Hepatocyte (in vitro differentiated cells): ENCODE data around the gene LNX2. TPM values are rescaled to one million over a fixed set of nuclear protein-coding genes. Genes with fewer than 3 reads are reported as not detected.
A peak's percentile ranks its signal among the peaks of the same experiment; 100 is the strongest.

Experiments used
- DNase-seq: peaks from one replicate; pipeline ENCODE4 v3.0.0-alpha.2; 2016; ENCODE audit warnings: low spot score
- H2AFZ ChIP-seq: fragments of 200-600 bp; sonication (generic); 2 replicates; pipeline ENCODE4 v1.6.0; 2016; ENCODE audit warnings: antibody characterized with exemption, mild to moderate bottlenecking
- H3K27ac ChIP-seq: fragments of 200-600 bp; sonication (generic); 2 replicates; pipeline ENCODE4 v1.5.1; 2016; ENCODE audit warnings: mild to moderate bottlenecking
- H3K27me3 ChIP-seq: fragments of 200-600 bp; sonication (generic); 2 replicates; pipeline ENCODE4 v1.6.1; 2016
- H3K36me3 ChIP-seq: fragments of 200-600 bp; sonication (generic); replicated peaks from 2 replicates; pipeline ENCODE4 v1.5.1; 2016; ENCODE audit warnings: low read depth; ENCODE audit not compliant: insufficient read depth
- H3K4me1 ChIP-seq: fragments of 200-600 bp; sonication (generic); 2 replicates; pipeline ENCODE4 v1.5.1; 2016; ENCODE audit warnings: mild to moderate bottlenecking, moderate library complexity; ENCODE audit not compliant: insufficient read depth
- H3K4me2 ChIP-seq: fragments of 200-600 bp; sonication (generic); 2 replicates; pipeline ENCODE4 v1.6.0; 2016
- H3K4me3 ChIP-seq: fragments of 200-600 bp; sonication (generic); 2 replicates; pipeline ENCODE4 v1.5.1; 2016; ENCODE audit warnings: mild to moderate bottlenecking
- H3K79me2 ChIP-seq: fragments of 200-600 bp; sonication (generic); 2 replicates; pipeline ENCODE4 v1.6.0; 2017; ENCODE audit warnings: mild to moderate bottlenecking
- H3K9me2 ChIP-seq: fragments of 200-600 bp; sonication (generic); replicated peaks from 2 replicates; pipeline ENCODE4 v1.6.0; 2017; ENCODE audit warnings: mild to moderate bottlenecking; ENCODE audit not compliant: insufficient read depth
- H3K9me3 ChIP-seq: fragments of 200-600 bp; sonication (generic); 2 replicates; pipeline ENCODE4 v1.5.1; 2016; ENCODE audit warnings: low read depth, mild to moderate bottlenecking
- H4K20me1 ChIP-seq: fragments of 200-600 bp; sonication (generic); 2 replicates; pipeline ENCODE4 v1.6.0; 2016; ENCODE audit warnings: mild to moderate bottlenecking; ENCODE audit not compliant: insufficient read depth, poor library complexity, severe bottlenecking
- EZH2 ChIP-seq: fragments of 200-600 bp; sonication (generic); IDR thresholded peaks from 2 replicates; pipeline ENCODE4 v1.6.1; 2016; ENCODE audit warnings: antibody characterized with exemption, mild to moderate bottlenecking, borderline replicate concordance
- EZH2phosphoT487 ChIP-seq: fragments of 200-600 bp; sonication (generic); IDR thresholded peaks from one replicate; pipeline ENCODE4 v1.6.1; 2018; ENCODE audit warnings: antibody characterized with exemption, mild to moderate bottlenecking, low read depth, moderate library complexity; ENCODE audit not compliant: unreplicated experiment, severe bottlenecking
- WGBS: methylation state at CpG from one replicate; pipeline ENCODE4 v1.1.6; 2016; ENCODE audit warnings: low lambda C conversion rate; ENCODE audit errors: missing lambda C conversion rate; 5-methylcytosine and 5-hydroxymethylcytosine counted together
- polyA plus RNA-seq: library from polyadenylated mRNA; unstranded; fragments of >200 nt; fragmentation: Nextera tagmentation; extraction: Ambion mirVana; gene quantifications from 2 replicates; pipeline ENCODE4 v1.2.1, GENCODE V29; 2016
- total RNA-seq: library from RNA; depleted of rRNA; stranded (reverse); fragments of >200 nt; gene quantifications from 2 replicates; pipeline ENCODE4 v1.2.3, GENCODE V29; 2014
- TF ChIP-seq, protein P1 (sequence below): fragments of 200-600 bp; sonication (generic); IDR thresholded peaks from 2 replicates; pipeline ENCODE4 v1.5.1; 2016; ENCODE audit warnings: antibody characterized with exemption, mild to moderate bottlenecking; ENCODE audit not compliant: poor library complexity

Gene LNX2
- total and polyA plus RNA-seq, 2 experiments from 2014 or later: 8.8 to 28.8 TPM

DNA sequence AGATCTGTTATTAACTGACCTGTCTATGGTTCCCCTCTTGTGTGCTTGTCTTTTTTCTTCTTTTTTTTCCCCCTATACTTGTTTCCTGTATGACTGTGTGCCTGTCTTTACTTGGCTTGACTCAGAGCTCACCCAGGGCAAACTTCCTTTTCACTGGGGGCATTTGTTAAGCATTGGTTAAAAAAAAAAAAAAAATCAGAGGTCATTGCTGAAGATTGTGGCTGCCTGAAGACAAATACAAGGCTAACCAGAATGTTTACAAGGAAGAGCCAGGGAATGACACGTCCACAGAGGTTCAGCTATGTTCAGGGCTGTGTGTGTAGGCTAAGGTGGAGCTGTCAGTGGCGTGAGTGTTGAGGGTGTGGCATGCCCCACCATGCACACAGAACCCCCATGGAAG is 47.1 kb downstream of the LNX2 start:
- Histone ChIP-seq H4K20me1 (no peaks in the 10 kb centered on the region), H3K9me3 (no peaks in the 10 kb centered on the region), H2AFZ (no peak overlapping the region), H3K9me2 (no peaks in the 10 kb centered on the region), H3K79me2 (peaks cover 40% of the 10 kb centered on the region), H3K4me3 (no peak overlapping the region), H3K27ac (peak overlapping the region; percentile 27), H3K4me1 (no peaks in the 10 kb centered on the region), H3K36me3 (no peaks in the 10 kb centered on the region), H3K4me2 (no peak overlapping the region), H3K27me3 (no peaks in the 10 kb centered on the region)
- peak; percentile 11 for DNase-seq
- no peak for TF ChIP-seq EZH2phosphoT487
- no peak for TF ChIP-seq EZH2
- WGBS: 58% methylated on average over 2 of the region's 2 CpGs

DNA sequence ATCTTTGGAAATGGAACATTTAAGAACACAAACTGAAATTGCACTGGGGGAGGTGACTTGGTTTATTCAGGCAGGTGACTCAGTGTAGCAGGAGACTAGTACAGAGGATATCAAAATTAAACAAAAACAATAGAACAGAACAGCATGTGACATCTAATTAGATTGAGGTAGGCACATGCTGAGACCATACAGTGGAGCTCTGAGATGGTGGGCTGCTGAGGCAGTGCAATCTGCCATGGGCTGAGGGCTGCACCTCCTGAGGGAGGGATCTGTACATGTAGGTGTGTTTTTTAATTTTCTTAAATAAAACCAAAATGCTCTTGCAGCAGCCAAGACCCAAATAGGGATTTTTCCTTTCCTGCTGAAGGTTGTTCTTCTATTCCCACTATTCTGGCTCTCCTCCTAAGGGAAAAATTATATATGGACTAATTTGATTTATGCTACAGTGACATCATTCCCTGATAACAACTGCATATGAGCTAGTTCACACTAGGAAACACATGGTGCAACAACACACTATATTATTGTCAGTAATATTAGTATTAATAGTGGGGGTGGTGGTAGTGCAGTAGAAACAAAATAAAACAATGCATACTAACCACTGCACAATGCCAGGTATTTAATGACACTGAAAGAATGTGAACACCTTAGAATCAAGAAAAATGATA is 48.0 kb downstream of the LNX2 start:
- H3K4me1 ChIP-seq: no peaks in the 10 kb centered on the region
- no peaks in the 10 kb centered on the region for H3K36me3 ChIP-seq
- no peak overlapping the region for H3K27ac ChIP-seq
- H3K79me2 ChIP-seq: peaks cover 38% of the 10 kb centered on the region
- DNase-seq: no peak
- no peaks in the 10 kb centered on the region for H3K27me3 ChIP-seq
- H2AFZ ChIP-seq: no peak overlapping the region
- H3K4me2 ChIP-seq: no peak overlapping the region
- no peak for TF ChIP-seq EZH2phosphoT487
- H3K9me2 ChIP-seq: no peaks in the 10 kb centered on the region
- H4K20me1 ChIP-seq: no peaks in the 10 kb centered on the region
- H3K9me3 ChIP-seq: no peaks in the 10 kb centered on the region
- no peak overlapping the region for H3K4me3 ChIP-seq

DNA sequence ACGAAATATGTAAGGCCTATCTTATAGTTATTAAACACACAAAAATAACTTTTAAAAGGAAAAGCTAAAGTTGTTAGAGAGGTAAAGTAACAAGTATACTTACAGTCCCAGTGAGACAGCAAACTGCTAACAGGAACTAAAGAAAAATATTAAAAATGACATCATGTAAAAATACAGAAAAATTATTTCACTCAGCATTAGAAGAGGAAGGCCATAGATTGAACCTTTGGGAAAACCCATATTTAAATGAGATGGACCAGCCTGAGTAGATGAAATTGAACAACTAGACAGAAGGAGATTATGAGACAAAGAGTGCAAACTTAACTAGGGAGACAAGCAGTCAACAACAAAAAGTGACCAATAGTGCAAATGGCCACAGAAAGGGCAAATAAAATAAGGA is 49.4 kb downstream of the LNX2 start:
- H2AFZ ChIP-seq: no peak overlapping the region
- H4K20me1 ChIP-seq: no peaks in the 10 kb centered on the region
- H3K27ac ChIP-seq: no peak overlapping the region
- no peaks in the 10 kb centered on the region for H3K36me3 ChIP-seq
- no peak for DNase-seq
- no peak for TF ChIP-seq EZH2
- TF ChIP-seq, protein P1, sequence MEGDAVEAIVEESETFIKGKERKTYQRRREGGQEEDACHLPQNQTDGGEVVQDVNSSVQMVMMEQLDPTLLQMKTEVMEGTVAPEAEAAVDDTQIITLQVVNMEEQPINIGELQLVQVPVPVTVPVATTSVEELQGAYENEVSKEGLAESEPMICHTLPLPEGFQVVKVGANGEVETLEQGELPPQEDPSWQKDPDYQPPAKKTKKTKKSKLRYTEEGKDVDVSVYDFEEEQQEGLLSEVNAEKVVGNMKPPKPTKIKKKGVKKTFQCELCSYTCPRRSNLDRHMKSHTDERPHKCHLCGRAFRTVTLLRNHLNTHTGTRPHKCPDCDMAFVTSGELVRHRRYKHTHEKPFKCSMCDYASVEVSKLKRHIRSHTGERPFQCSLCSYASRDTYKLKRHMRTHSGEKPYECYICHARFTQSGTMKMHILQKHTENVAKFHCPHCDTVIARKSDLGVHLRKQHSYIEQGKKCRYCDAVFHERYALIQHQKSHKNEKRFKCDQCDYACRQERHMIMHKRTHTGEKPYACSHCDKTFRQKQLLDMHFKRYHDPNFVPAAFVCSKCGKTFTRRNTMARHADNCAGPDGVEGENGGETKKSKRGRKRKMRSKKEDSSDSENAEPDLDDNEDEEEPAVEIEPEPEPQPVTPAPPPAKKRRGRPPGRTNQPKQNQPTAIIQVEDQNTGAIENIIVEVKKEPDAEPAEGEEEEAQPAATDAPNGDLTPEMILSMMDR: no peak
- TF ChIP-seq EZH2phosphoT487: no peak
- H3K4me1 ChIP-seq: no peaks in the 10 kb centered on the region
- H3K79me2 ChIP-seq: peaks cover 29% of the 10 kb centered on the region
- WGBS: 83% methylated on average over 1 of the region's 1 CpG
- H3K9me2 ChIP-seq: no peaks in the 10 kb centered on the region
- H3K9me3 ChIP-seq: no peaks in the 10 kb centered on the region
- no peaks in the 10 kb centered on the region for H3K27me3 ChIP-seq
- H3K4me2 ChIP-seq: no peak overlapping the region
- H3K4me3 ChIP-seq: no peak overlapping the region

DNA sequence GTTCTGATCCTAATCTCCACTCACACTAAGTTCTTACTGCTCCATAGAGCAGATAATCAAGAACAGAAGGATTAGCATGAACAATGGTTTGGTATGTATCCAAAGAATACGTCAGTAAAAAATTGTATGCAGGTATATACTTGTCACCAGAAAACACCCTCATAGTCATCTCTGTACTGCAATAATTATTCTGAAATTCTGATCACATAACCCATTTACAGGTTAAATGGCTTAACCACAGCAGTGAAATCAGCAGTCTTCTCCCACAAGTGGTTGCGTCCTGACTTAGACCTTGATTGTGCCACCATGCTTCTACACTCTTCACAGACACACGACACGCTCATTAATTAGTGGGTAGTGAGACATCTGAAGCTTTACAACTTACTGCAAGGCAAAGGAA is 50.9 kb downstream of the LNX2 start:
- H3K79me2 ChIP-seq: peaks cover 20% of the 10 kb centered on the region

More for the DNA sequence above, 50.9 kb downstream of the LNX2 start:
- Histone ChIP-seq H3K27me3 (no peaks in the 10 kb centered on the region), H3K36me3 (no peaks in the 10 kb centered on the region), H4K20me1 (no peaks in the 10 kb centered on the region), H3K9me2 (no peaks in the 10 kb centered on the region), H3K9me3 (no peaks in the 10 kb centered on the region), H3K27ac (no peak overlapping the region), H3K4me2 (no peak overlapping the region), H3K4me3 (no peak overlapping the region), H2AFZ (no peak overlapping the region), H3K4me1 (no peaks in the 10 kb centered on the region)
- no peak for TF ChIP-seq EZH2
- TF ChIP-seq, protein P1: no peak
- no peak for TF ChIP-seq EZH2phosphoT487
- WGBS: 97% methylated on average over 4 of the region's 4 CpGs
- no peak for DNase-seq
